CD14-positive monocyte (primary cell): ENCODE data around the gene FAM53A. TPM values are rescaled to one million over a fixed set of nuclear protein-coding genes. Genes with fewer than 3 reads are reported as not detected.

ENCODE experiments used
- DNase-seq, 3 donors: peaks; one replicate each; pipeline ENCODE4 v3.0.0-alpha.2; 2011 to 2022
- H2AFZ ChIP-seq: 2 replicates; pipeline ENCODE4 v1.6.0; 2012; ENCODE audit warnings: mild to moderate bottlenecking, low read depth, low read length, inconsistent platforms; ENCODE audit not compliant: insufficient read depth, poor library complexity, severe bottlenecking
- H3K27ac ChIP-seq, 2 donors: 1 replicate in 1 of 2; 2 replicates in 1 of 2; pipeline ENCODE4 v1.5.1; 2012 to 2013; ENCODE audit warnings: low read length in 2 of 2, control low read depth in 1 of 2, inconsistent platforms in 1 of 2, low read depth in 1 of 2, mild to moderate bottlenecking in 1 of 2
- H3K27me3 ChIP-seq, 2 donors: one replicate each; pipeline versions ENCODE4 v1.6.0 to v1.6.1; 2011 to 2013; ENCODE audit warnings: low read length in 2 of 2; ENCODE audit not compliant: control insufficient read depth in 2 of 2, insufficient read depth in 2 of 2
- H3K36me3 ChIP-seq, 2 donors: replicated peaks in 1 of 2; 1 replicate in 1 of 2; 2 replicates in 1 of 2; pipeline versions ENCODE4 v1.5.1 to v1.6.1; 2012 to 2013; ENCODE audit warnings: low read length in 2 of 2, control low read depth in 1 of 2, inconsistent platforms in 1 of 2, mild to moderate bottlenecking in 1 of 2; ENCODE audit not compliant: insufficient read depth in 2 of 2, control insufficient read depth in 1 of 2
- H3K4me1 ChIP-seq, 2 donors: 1 replicate in 1 of 2; 2 replicates in 1 of 2; pipeline versions ENCODE4 v1.5.1 to v1.6.1; 2012 to 2013; ENCODE audit warnings: low read length in 2 of 2, control low read depth in 1 of 2, inconsistent platforms in 1 of 2, mild to moderate bottlenecking in 1 of 2, moderate library complexity in 1 of 2; ENCODE audit not compliant: insufficient read depth in 2 of 2, control insufficient read depth in 1 of 2
- H3K4me2 ChIP-seq: replicated peaks from 2 replicates; pipeline ENCODE3; 2012; ENCODE audit warnings: low read length, moderate library complexity, mild to moderate bottlenecking; ENCODE audit not compliant: poor library complexity, severe bottlenecking; ENCODE audit errors: extremely low read depth
- H3K4me3 ChIP-seq, 3 experiments: fragments of 200-600 bp in 1 of 3; sonication (generic) in 1 of 3; replicated peaks in 1 of 3; 1 replicate in 2 of 3; 2 replicates in 1 of 3; pipeline ENCODE4 v1.5.1; 2011 to 2013; ENCODE audit warnings: low read length in 3 of 3, mild to moderate bottlenecking in 3 of 3, control low read depth in 2 of 3, low read depth in 2 of 3, inconsistent platforms in 1 of 3, moderate library complexity in 1 of 3
- H3K79me2 ChIP-seq: 2 replicates; pipeline ENCODE4 v1.6.0; 2012; ENCODE audit warnings: mild to moderate bottlenecking, control low read depth, inconsistent platforms, low read length, moderate library complexity; ENCODE audit not compliant: insufficient read depth
- H3K9ac ChIP-seq: 2 replicates; pipeline ENCODE4 v1.6.0; 2017; ENCODE audit warnings: low read length, mild to moderate bottlenecking; ENCODE audit not compliant: insufficient read depth, poor library complexity, severe bottlenecking
- H3K9me3 ChIP-seq, 2 donors: replicated peaks in 1 of 2; 1 replicate in 1 of 2; 2 replicates in 1 of 2; pipeline versions ENCODE4 v1.5.1 to v1.6.1; 2012 to 2013; ENCODE audit warnings: low read length in 2 of 2, control low read depth in 1 of 2; ENCODE audit not compliant: control insufficient read depth in 1 of 2, insufficient read depth in 1 of 2
- H4K20me1 ChIP-seq: 2 replicates; pipeline ENCODE4 v1.6.0; 2012; ENCODE audit warnings: mild to moderate bottlenecking, low read length, control low read depth, moderate library complexity; ENCODE audit not compliant: insufficient read depth
- H3K27ac Mint-ChIP-seq, 7 donors: one replicate each; pipeline ENCODE4 v1.8.0; 2020; ENCODE audit warnings: mild to moderate bottlenecking in 7 of 7, mixed read lengths in 7 of 7, moderate library complexity in 6 of 7, inconsistent platforms in 2 of 7
- H3K27me3 Mint-ChIP-seq, 3 donors: one replicate each; pipeline ENCODE4 v1.8.0; 2021 to 2022; ENCODE audit warnings: low read depth in 3 of 3, mild to moderate bottlenecking in 3 of 3, mixed read lengths in 3 of 3, moderate library complexity in 3 of 3, inconsistent platforms in 1 of 3
- H3K36me3 Mint-ChIP-seq, 2 donors: one replicate each; pipeline ENCODE4 v1.8.0; 2020; ENCODE audit warnings: mixed read lengths in 2 of 2, inconsistent platforms in 1 of 2, mild to moderate bottlenecking in 1 of 2
- H3K4me1 Mint-ChIP-seq: one replicate; pipeline ENCODE4 v1.8.0; 2020; ENCODE audit warnings: mild to moderate bottlenecking, mixed read lengths
- H3K4me3 Mint-ChIP-seq, 2 donors: one replicate each; pipeline ENCODE4 v1.8.0; 2020; ENCODE audit warnings: mild to moderate bottlenecking in 2 of 2, mixed read lengths in 2 of 2, moderate library complexity in 1 of 2
- H3K9me3 Mint-ChIP-seq, 7 donors: one replicate each; pipeline ENCODE4 v1.8.0; 2020 to 2022; ENCODE audit warnings: mixed read lengths in 7 of 7, mild to moderate bottlenecking in 6 of 7, moderate library complexity in 6 of 7, inconsistent platforms in 2 of 7
- WGBS: methylation state at CpG from one replicate; pipeline ENCODE4 v1.1.5; 2013; ENCODE audit warnings: missing lambda C conversion rate; ENCODE audit not compliant: insufficient coverage; 5-methylcytosine and 5-hydroxymethylcytosine counted together
- intact Hi-C, 2 donors: fragments of 100-400 bp; cut with micrococcal nuclease; formaldehyde crosslinking; loops; one replicate each; pipeline versions ENCODE4 v1.15.0 to v1.15.1; 2023
- polyA plus RNA-seq, 3 donors: library from polyadenylated mRNA; depleted of rRNA in 1 of 3; unstranded in 2 of 3; stranded (reverse) in 1 of 3; fragments of 300-500 nt in 2 of 3; fragments of >200 nt in 1 of 3; fragmentation: Illumina TruSeq in 2 of 3; gene quantifications; 1 replicate in 2 of 3; 2 replicates in 1 of 3; pipeline ENCODE4 v1.2.3, GENCODE V29; 2012 to 2021
- TF ChIP-seq, protein P1 (sequence below): fragments of 200-600 bp; IDR thresholded peaks from one replicate; pipeline ENCODE4 v1.8.0; 2022; ENCODE audit warnings: antibody characterized with exemption, mild to moderate bottlenecking

FAM53A gene
- polyA plus RNA-seq, 3 donors, result 0.40 to 0.82 (median 0.76) TPM

DNA sequence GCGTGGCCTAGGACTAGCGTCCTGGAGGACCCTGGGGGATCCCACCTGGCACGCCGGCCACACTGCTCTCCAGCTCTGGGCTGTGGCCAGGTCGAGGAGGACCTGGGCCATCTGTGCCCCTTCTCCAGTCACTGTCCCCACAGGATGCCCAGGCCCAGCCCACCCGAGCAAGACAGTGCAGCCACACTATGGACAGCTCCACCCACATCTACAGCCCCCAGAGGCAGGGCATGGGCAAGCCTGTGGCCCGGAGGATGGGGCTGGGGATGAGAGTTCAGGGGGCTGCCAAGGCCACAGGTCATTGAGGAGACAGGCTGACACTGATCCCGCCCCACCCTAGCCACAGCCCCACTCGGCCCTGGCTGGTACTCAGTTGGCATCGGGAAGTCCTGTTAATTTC is 30.3 kb downstream of the FAM53A start:
- H3K9me3 Mint-ChIP-seq, result peaks cover 0 to 8% (median 3%) of the 10 kb centered on the region in 7 donors
- no peaks in the 10 kb centered on the region for H3K4me1 Mint-ChIP-seq
- H3K27me3 ChIP-seq, result no peaks in the 10 kb centered on the region
- H3K4me3 ChIP-seq, result no peak overlapping the region
- H3K36me3 ChIP-seq, result no peaks in the 10 kb centered on the region
- intact Hi-C loops, result no loop called here
- H3K4me3 Mint-ChIP-seq, result no peak overlapping the region
- H3K4me2 ChIP-seq, result no peak overlapping the region
- H4K20me1 ChIP-seq, result no peaks in the 10 kb centered on the region
- peaks cover 0 to 6% of the 10 kb centered on the region in 2 donors for H3K36me3 Mint-ChIP-seq
- H3K79me2 ChIP-seq, result no peaks in the 10 kb centered on the region
- DNase-seq, result no peak
- H3K9me3 ChIP-seq, result no peaks in the 10 kb centered on the region
- H3K27me3 Mint-ChIP-seq, result peaks cover 0 to 3% (median 2%) of the 10 kb centered on the region in 3 donors
- no peak overlapping the region for H2AFZ ChIP-seq
- no peak overlapping the region for H3K27ac Mint-ChIP-seq
- TF ChIP-seq, protein P1, sequence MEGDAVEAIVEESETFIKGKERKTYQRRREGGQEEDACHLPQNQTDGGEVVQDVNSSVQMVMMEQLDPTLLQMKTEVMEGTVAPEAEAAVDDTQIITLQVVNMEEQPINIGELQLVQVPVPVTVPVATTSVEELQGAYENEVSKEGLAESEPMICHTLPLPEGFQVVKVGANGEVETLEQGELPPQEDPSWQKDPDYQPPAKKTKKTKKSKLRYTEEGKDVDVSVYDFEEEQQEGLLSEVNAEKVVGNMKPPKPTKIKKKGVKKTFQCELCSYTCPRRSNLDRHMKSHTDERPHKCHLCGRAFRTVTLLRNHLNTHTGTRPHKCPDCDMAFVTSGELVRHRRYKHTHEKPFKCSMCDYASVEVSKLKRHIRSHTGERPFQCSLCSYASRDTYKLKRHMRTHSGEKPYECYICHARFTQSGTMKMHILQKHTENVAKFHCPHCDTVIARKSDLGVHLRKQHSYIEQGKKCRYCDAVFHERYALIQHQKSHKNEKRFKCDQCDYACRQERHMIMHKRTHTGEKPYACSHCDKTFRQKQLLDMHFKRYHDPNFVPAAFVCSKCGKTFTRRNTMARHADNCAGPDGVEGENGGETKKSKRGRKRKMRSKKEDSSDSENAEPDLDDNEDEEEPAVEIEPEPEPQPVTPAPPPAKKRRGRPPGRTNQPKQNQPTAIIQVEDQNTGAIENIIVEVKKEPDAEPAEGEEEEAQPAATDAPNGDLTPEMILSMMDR, result no peak
- no peak overlapping the region for H3K27ac ChIP-seq
- H3K4me1 ChIP-seq, result no peaks in the 10 kb centered on the region
- H3K9ac ChIP-seq, result no peak overlapping the region
- 93% methylated on average over 7 of the region's 10 CpGs for WGBS

DNA sequence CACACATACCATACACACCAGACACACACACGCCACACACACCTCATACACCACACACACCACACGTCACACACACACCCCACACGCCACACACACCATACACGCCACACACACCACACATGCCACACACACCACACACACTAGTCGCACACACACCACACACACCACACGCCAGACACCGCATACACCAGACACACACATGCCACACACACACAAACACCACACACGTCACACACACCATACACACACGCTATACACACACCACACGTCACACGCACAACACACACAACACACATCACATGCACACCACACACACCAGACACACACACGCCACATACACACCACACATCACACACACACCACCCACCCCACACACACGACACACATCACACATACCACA is 32.0 kb downstream of the FAM53A start:
- Mint-ChIP-seq H3K9me3 (peaks cover 0 to 8% (median 3%) of the 10 kb centered on the region in 7 donors), H3K4me1 (no peaks in the 10 kb centered on the region), H3K4me3 (no peak overlapping the region), H3K27ac (no peak overlapping the region), H3K27me3 (peaks cover 0 to 4% (median 2%) of the 10 kb centered on the region in 3 donors), H3K36me3 (peaks cover 0 to 7% of the 10 kb centered on the region in 2 donors)
- Histone ChIP-seq H3K4me2 (no peak overlapping the region), H2AFZ (no peak overlapping the region), H3K4me1 (no peaks in the 10 kb centered on the region), H3K9me3 (no peaks in the 10 kb centered on the region), H3K9ac (no peak overlapping the region), H3K36me3 (no peaks in the 10 kb centered on the region), H3K27ac (no peak overlapping the region), H3K79me2 (no peaks in the 10 kb centered on the region), H4K20me1 (no peaks in the 10 kb centered on the region), H3K4me3 (no peak overlapping the region), H3K27me3 (no peaks in the 10 kb centered on the region)
- WGBS, result 99% methylated on average over 13 of the region's 13 CpGs
- no peak for DNase-seq
- intact Hi-C loops, result no loop called here
- TF ChIP-seq, protein P1, result no peak
